Measurements from ENCODE around the gene GNS. TPM values are rescaled to one million over a fixed set of nuclear protein-coding genes. Genes with fewer than 3 reads are reported as not detected.

GNS gene
- polyA plus RNA-seq, 2 of the 4 experiments (the other 2 are of a cell fraction): 54.3 to 109 TPM

DNA sequence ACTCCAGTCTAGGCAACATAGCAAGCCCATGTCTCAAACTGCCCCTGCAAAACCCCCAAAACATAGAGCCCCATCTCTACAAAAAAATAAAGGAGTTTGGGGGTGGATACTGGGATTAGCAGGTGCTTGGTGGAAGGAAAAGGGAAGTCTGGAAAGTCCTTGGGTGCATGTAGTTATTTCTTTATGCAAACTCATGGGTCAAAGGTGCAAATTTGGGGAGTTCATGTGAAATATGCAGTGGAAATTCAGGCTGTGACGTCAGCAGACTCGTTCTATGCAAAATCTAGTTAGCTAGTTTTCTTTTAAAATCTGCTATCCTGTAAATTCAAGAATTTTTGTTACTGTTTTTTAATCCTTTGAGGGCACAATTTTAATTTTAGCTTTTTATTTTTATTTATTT lies 51.3 kb downstream of the GNS start:
- Histone ChIP-seq H3K4me3 (no peak overlapping the region), H3K9me3 (no peaks in the 10 kb centered on the region), H3K27ac (no peak overlapping the region), H3K4me2 (no peak overlapping the region), H3K4me1 (no peaks in the 10 kb centered on the region)
- ChIA-PET POLR2A (no interaction called here), CTCF (interaction anchor here (1.0 to 6.2 kb wide), 6 partner anchors 11 to 159 kb away, joined by 3 to 45 read pairs (median 4); partner anchors contain the start of gene RASSF3)
- TF ChIP-seq PHF8 (IDR thresholded peaks at IDR 0.05; ENCODE audit: borderline replicate concordance, low read depth) (no peak), EHMT2 (IDR thresholded peaks at IDR 0.05; ENCODE audit: low read depth) (no peak), CHD4 (IDR thresholded peaks at IDR 0.05; ENCODE audit: borderline replicate concordance) (no peak), ZSCAN20 (CRISPR knock-in tag; IDR thresholded peaks at IDR 0.05) (no peak), CEBPB (IDR thresholded peaks at IDR 0.05) (no peak), TP53 (CRISPR knock-in tag; IDR thresholded peaks at IDR 0.05) (no peak), BHLHE40 (IDR thresholded peaks at IDR 0.05; ENCODE audit: low read depth, low read length) (no peak)
- FAIRE-seq (no peak), DNase-seq (ENCODE audit: low read depth in 1 of 2, low spot score in 1 of 2) (no peak), ATAC-seq (no peak)
- WGBS (ENCODE audit: missing lambda C conversion rate): 94% methylated on average over 2 of the region's 2 CpGs

DNA sequence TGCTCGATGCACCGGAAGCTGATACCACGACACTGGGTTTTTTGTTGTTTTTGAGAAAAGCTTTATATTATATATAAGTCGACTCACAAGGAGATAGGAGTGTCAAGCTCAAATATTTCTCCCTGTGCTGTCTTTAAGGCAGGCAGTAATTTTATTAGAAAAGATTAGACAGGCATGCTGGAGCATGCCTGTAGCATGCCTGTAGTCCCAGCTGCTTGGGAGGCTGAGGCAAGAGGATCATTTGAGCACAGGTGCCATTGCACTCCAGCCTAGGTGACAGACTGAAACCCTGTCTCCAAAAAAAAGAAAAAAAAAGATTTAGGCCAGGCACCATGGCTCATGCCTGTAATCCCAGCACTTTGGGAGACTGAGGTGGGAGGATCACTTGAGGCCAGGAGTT lies 51.8 kb downstream of the GNS start:
- no peak for DNase-seq (ENCODE audit: low read depth in 1 of 2, low spot score in 1 of 2)
- no peak overlapping the region for H3K27ac ChIP-seq
- FAIRE-seq: no peak
- ATAC-seq: no peak
- H3K9me3 ChIP-seq: no peaks in the 10 kb centered on the region
- CTCF ChIA-PET: interaction anchor here (0.6 to 6.2 kb wide), 6 partner anchors 9 to 158 kb away, joined by 3 to 45 read pairs (median 5); no protein-coding TSS in a partner anchor
- H3K4me1 ChIP-seq: no peaks in the 10 kb centered on the region
- 88% methylated on average over 4 of the region's 4 CpGs for WGBS (ENCODE audit: missing lambda C conversion rate)
- POLR2A ChIA-PET: no interaction called here
- H3K4me2 ChIP-seq: no peak overlapping the region
- TF ChIP-seq, protein P1, sequence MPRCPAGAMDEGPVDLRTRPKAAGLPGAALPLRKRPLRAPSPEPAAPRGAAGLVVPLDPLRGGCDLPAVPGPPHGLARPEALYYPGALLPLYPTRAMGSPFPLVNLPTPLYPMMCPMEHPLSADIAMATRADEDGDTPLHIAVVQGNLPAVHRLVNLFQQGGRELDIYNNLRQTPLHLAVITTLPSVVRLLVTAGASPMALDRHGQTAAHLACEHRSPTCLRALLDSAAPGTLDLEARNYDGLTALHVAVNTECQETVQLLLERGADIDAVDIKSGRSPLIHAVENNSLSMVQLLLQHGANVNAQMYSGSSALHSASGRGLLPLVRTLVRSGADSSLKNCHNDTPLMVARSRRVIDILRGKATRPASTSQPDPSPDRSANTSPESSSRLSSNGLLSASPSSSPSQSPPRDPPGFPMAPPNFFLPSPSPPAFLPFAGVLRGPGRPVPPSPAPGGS (IDR thresholded peaks at IDR 0.05): no peak
- no peak for TF ChIP-seq POLR2A (IDR thresholded peaks at IDR 0.05; ENCODE audit: low read length)
- no peak for TF ChIP-seq MAFK (IDR thresholded peaks at IDR 0.05; ENCODE audit: partially characterized antibody)
- TF ChIP-seq, protein P2, sequence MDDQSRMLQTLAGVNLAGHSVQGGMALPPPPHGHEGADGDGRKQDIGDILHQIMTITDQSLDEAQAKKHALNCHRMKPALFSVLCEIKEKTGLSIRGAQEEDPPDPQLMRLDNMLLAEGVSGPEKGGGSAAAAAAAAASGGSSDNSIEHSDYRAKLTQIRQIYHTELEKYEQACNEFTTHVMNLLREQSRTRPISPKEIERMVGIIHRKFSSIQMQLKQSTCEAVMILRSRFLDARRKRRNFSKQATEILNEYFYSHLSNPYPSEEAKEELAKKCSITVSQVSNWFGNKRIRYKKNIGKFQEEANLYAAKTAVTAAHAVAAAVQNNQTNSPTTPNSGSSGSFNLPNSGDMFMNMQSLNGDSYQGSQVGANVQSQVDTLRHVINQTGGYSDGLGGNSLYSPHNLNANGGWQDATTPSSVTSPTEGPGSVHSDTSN (IDR thresholded peaks at IDR 0.05): no peak
- no peak for TF ChIP-seq HEYL (CRISPR knock-in tag; IDR thresholded peaks at IDR 0.05)
- no peak for TF ChIP-seq FOXS1 (CRISPR knock-in tag; IDR thresholded peaks at IDR 0.05)
- TF ChIP-seq NFE2L2 (conservative IDR thresholded peaks at IDR 0.05; ENCODE audit: low read length): no peak
- TF ChIP-seq EP300 (IDR thresholded peaks at IDR 0.05): no peak
- TF ChIP-seq NR3C1 (IDR thresholded peaks at IDR 0.05): no peak
- TF ChIP-seq, protein P3, sequence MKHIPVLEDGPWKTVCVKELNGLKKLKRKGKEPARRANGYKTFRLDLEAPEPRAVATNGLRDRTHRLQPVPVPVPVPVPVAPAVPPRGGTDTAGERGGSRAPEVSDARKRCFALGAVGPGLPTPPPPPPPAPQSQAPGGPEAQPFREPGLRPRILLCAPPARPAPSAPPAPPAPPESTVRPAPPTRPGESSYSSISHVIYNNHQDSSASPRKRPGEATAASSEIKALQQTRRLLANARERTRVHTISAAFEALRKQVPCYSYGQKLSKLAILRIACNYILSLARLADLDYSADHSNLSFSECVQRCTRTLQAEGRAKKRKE (CRISPR knock-in tag; IDR thresholded peaks at IDR 0.05; ENCODE audit: low read depth): no peak
- H3K4me3 ChIP-seq: no peak overlapping the region

DNA sequence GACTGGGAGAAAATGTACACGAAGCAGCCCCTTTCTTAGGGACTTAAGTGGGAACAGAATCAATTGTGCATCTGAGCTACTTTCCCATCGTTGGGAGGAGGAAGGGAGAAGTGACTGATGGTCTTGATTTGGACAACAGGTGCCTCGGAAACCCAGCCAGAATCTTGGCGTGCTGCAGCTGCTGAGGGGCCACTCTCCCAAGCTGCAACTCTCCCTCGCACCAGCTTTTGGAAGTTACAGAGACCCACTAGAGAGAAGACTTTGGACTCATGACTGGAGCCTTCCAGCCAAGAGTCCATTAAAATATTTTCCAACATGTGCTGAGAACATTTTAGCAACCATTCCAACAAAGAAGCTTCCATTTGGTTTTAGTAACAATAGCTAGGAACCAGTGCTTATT lies 52.3 kb downstream of the GNS start:
- DNase-seq (ENCODE audit: low read depth in 1 of 2, low spot score in 1 of 2) (no peak), ATAC-seq (no peak), FAIRE-seq (no peak)
- H3K4me3 ChIP-seq: no peak overlapping the region
- H3K4me2 ChIP-seq: no peak overlapping the region
- ChIA-PET CTCF (interaction anchor here (0.6 to 6.2 kb wide), 5 partner anchors 9 to 158 kb away, joined by 3 to 45 read pairs (median 5); no protein-coding TSS in a partner anchor), POLR2A (no interaction called here)
- no peak overlapping the region for H3K27ac ChIP-seq
- no peaks in the 10 kb centered on the region for H3K9me3 ChIP-seq
- TF ChIP-seq TP53 (CRISPR knock-in tag; IDR thresholded peaks at IDR 0.05) (no peak), NFE2L2 (conservative IDR thresholded peaks at IDR 0.05; ENCODE audit: low read length) (no peak), MAZ (IDR thresholded peaks at IDR 0.05; ENCODE audit: borderline replicate concordance, low read depth, low read length) (no peak), SREBF2 (IDR thresholded peaks at IDR 0.05) (no peak), HOXB13 (CRISPR knock-in tag; IDR thresholded peaks at IDR 0.05; ENCODE audit: low read depth) (no peak), GATA3 (IDR thresholded peaks at IDR 0.05; ENCODE audit: borderline replicate concordance) (no peak), RNF2 (IDR thresholded peaks at IDR 0.05; ENCODE audit: borderline replicate concordance, low read depth) (no peak), RFX5 (IDR thresholded peaks at IDR 0.05) (no peak), HEYL (CRISPR knock-in tag; IDR thresholded peaks at IDR 0.05) (no peak), PHF8 (IDR thresholded peaks at IDR 0.05; ENCODE audit: borderline replicate concordance, low read depth) (no peak)
- TF ChIP-seq, protein P3 (CRISPR knock-in tag; IDR thresholded peaks at IDR 0.05; ENCODE audit: low read depth): no peak
- WGBS (ENCODE audit: missing lambda C conversion rate): 91% methylated on average over 5 of the region's 5 CpGs
- no peaks in the 10 kb centered on the region for H3K4me1 ChIP-seq

Data from A549 (cell line).